ENCODE data around the gene TNRC6C. TPM values are rescaled to one million over a fixed set of nuclear protein-coding genes. Genes with fewer than 3 reads are reported as not detected.
A peak's percentile ranks its signal among the peaks of the same experiment; 100 is the strongest.

TNRC6C gene
- total and polyA plus RNA-seq, 2 of the 13 experiments (the other 11 are each of a cell fraction or from before 2014, with no cell fraction given) = 0.66 to 4.9 TPM

DNA sequence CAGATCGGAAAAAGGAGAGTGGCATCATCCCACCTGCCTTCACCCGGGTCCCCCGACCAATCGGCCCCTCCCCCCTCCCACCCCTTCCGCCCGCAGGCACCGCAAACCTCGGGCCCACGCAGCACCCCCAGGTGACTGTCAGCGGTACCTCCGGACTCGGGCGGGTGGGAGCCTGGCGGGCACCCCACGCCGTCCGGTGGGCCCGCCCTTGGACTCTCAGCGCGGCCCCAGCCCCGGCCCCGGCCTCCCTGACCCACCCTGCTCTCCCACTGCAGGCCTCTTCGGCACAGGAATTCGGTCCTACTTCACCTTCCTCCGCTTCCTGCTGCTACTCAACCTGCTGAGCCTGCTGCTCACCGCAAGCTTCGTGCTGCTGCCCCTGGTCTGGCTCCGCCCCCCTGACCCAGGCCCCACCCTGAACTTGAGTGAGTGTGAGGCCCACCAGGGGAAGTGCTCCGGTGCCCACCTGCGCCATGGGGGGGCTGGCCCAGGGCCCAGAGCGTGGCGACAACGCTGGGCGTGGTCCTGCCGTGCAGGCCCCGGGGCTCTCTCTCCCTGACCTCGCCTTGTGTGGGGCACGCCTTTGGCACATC, 173.7 kb downstream of the TNRC6C start (continued):
- TF ChIP-seq PHF8 (CRISPR knock-in tag; IDR thresholded peaks at IDR 0.05) (peak; percentile 27; the same call in 1 of the 2 replicates), ZSCAN30 (CRISPR knock-in tag; IDR thresholded peaks at IDR 0.05) (no peak), ZNF549 (CRISPR knock-in tag; IDR thresholded peaks at IDR 0.05) (no peak), TBX2 (CRISPR knock-in tag; IDR thresholded peaks at IDR 0.05; ENCODE audit: borderline replicate concordance) (peak; percentile 10; the same call in 1 of the 2 replicates), MTA3 (CRISPR knock-in tag; IDR thresholded peaks at IDR 0.05) (no peak), HNRNPLL (IDR thresholded peaks at IDR 0.05; ENCODE audit: low read depth, low read length, poor library complexity, severe bottlenecking) (peak; percentile 67), TAF1 (CRISPR knock-in tag; IDR thresholded peaks at IDR 0.05) (0 out of 2 replicates have a peak, but pooled peaks have one; percentile 26), POLR2A (IDR thresholded peaks at IDR 0.05; ENCODE audit: insufficient read depth in 1 of 2, low read depth in 2 of 2, low read length in 2 of 2) (no peak), ZEB1 (IDR thresholded peaks at IDR 0.05; ENCODE audit: insufficient replicate concordance, low read depth) (no peak), XBP1 (CRISPR knock-in tag; IDR thresholded peaks at IDR 0.05) (no peak), SP5 (CRISPR knock-in tag; IDR thresholded peaks at IDR 0.05; ENCODE audit: borderline replicate concordance, low read depth) (peak; percentile 58; the same call in 1 of the 2 replicates), NFE2 (CRISPR knock-in tag; IDR thresholded peaks at IDR 0.05) (no peak), PAX8 (CRISPR knock-in tag; IDR thresholded peaks at IDR 0.05; ENCODE audit: borderline replicate concordance) (no peak), ZNF790 (CRISPR knock-in tag; IDR thresholded peaks at IDR 0.05; ENCODE audit: borderline replicate concordance) (0 out of 2 replicates have a peak, but pooled peaks have one; percentile 3), TCF7L2 (IDR thresholded peaks at IDR 0.05; ENCODE audit: low read depth, low read length) (no peak), ZNF468 (CRISPR knock-in tag; IDR thresholded peaks at IDR 0.05) (no peak), ZSCAN21 (CRISPR knock-in tag; IDR thresholded peaks at IDR 0.05; ENCODE audit: borderline replicate concordance) (peak; percentile 45; the same call in 1 of the 2 replicates), DMAP1 (CRISPR knock-in tag; IDR thresholded peaks at IDR 0.05) (no peak), MZF1 (CRISPR knock-in tag; IDR thresholded peaks at IDR 0.05; ENCODE audit: borderline replicate concordance) (0 out of 2 replicates have a peak, but pooled peaks have one; percentile 52), SP4 (CRISPR knock-in tag; IDR thresholded peaks at IDR 0.05) (peak; percentile 68; the same call in 1 of the 2 replicates), IKZF4 (CRISPR knock-in tag; IDR thresholded peaks at IDR 0.05; ENCODE audit: borderline replicate concordance, low read depth, not compliant biosample characterization) (no peak)
- TF ChIP-seq, protein P1, sequence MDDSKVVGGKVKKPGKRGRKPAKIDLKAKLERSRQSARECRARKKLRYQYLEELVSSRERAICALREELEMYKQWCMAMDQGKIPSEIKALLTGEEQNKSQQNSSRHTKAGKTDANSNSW (CRISPR knock-in tag; IDR thresholded peaks at IDR 0.05; ENCODE audit: borderline replicate concordance) = no peak
- TF ChIP-seq, protein P2, sequence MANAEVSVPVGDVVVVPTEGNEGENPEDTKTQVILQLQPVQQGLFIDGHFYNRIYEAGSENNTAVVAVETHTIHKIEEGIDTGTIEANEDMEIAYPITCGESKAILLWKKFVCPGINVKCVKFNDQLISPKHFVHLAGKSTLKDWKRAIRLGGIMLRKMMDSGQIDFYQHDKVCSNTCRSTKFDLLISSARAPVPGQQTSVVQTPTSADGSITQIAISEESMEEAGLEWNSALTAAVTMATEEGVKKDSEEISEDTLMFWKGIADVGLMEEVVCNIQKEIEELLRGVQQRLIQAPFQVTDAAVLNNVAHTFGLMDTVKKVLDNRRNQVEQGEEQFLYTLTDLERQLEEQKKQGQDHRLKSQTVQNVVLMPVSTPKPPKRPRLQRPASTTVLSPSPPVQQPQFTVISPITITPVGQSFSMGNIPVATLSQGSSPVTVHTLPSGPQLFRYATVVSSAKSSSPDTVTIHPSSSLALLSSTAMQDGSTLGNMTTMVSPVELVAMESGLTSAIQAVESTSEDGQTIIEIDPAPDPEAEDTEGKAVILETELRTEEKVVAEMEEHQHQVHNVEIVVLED (CRISPR knock-in tag; IDR thresholded peaks at IDR 0.05; ENCODE audit: borderline replicate concordance) = peak; percentile 22; the same call in 1 of the 2 replicates
- TF ChIP-seq, protein P3, sequence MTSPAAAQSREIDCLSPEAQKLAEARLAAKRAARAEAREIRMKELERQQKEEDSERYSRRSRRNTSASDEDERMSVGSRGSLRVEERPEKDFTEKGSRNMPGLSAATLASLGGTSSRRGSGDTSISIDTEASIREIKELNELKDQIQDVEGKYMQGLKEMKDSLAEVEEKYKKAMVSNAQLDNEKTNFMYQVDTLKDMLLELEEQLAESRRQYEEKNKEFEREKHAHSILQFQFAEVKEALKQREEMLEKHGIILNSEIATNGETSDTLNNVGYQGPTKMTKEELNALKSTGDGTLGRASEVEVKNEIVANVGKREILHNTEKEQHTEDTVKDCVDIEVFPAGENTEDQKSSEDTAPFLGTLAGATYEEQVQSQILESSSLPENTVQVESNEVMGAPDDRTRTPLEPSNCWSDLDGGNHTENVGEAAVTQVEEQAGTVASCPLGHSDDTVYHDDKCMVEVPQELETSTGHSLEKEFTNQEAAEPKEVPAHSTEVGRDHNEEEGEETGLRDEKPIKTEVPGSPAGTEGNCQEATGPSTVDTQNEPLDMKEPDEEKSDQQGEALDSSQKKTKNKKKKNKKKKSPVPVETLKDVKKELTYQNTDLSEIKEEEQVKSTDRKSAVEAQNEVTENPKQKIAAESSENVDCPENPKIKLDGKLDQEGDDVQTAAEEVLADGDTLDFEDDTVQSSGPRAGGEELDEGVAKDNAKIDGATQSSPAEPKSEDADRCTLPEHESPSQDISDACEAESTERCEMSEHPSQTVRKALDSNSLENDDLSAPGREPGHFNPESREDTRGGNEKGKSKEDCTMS (CRISPR knock-in tag; conservative IDR thresholded peaks at IDR 0.05) = no peak
